Stimulated activated CD4-positive, alpha-beta T cell treated with anti-CD3 and anti-CD28 coated beads, Interleukin-1b, Interleukin-23, amount 100 ng/mL, for 24 hours (primary cell): ENCODE data around the gene PKP1.
A peak's percentile ranks its signal among the peaks of the same experiment; 100 is the strongest.
"Not testable (repeated sequence)": the region's sequence is repeated elsewhere in the genome, so short reads cannot be mapped to it uniquely, and the experiment has no call there.

ENCODE experiments used
- DNase-seq, 4 experiments: peaks; one replicate each; pipeline ENCODE4 v3.0.0-alpha.2; 2020; ENCODE audit warnings: low read depth in 4 of 4, low spot score in 1 of 4

Gene PKP1

DNA sequence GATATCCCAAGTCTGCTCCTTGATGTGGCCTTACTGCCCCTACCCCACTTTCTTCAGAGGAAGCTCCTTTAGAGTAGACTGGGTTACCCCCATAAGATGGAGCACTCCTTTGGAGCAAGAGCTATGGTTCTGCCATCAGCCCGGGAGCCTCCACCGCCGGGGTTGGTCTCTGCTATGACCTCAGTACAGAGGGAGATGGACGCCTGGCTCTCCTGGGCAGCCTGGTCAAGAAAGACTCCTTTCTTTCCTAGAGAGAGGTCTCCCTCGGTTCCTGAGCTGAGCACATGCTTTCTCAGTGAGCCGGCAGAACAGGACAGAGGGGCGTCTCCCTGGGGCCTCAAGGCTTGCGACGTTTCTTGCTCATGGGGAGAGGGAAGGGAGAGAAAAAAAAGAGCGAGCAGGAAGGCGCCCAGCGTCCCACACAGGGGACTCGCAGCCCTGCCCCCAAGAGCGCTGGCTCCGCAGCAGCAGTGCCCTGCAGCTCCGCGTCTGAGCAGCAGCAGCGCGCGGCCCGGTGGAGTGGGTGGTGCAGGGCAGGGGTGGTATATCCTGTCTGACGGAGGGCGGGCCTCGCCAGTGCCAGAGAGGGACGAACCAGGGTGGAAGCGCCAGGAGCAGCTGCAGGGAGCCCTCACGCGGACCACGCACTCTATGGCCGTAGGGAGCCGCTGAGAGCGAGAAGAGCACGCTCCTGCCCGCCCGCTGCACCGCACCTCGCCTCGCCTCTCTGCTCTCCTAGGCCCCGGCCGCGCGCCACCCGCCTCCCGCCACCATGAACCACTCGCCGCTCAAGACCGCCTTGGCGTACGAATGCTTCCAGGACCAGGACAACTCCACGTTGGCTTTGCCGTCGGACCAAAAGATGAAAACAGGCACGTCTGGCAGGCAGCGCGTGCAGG lies at the start of gene PKP1:
PKP1 (plus strand) TSS at position 576 of the 899 bp plus-strand sequence; CDS start at position 773, 197 bp downstream.
- DNase-seq = no peak

- not testable (repeated sequence) for DNase-seq
These were observed 43.7 kb upstream of the PKP1 start for GRCh38 chr1:201239646-201240045.

GRCh38 chr1:201240171-201240570 lies 43.1 kb upstream of the PKP1 start:
- DNase-seq = no peak

DNA sequence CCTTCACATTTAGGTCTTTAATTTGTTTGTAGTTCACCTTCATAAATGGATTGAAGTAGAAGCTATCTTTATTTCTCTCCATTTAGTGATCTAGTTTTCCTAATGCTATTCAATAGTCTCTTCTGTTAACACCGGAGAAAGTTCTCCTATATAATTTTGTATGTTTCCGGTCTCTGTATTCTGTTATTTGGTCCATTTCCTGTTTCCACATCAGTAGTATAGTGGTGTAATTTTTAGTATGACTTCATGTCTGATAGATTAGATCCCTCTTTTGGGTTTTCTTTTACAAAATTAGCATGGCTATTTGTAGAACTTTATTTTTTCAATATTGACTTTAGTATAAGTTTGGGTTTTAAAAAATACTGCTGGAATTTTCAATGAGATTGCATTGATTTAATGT lies 41.6 kb upstream of the PKP1 start:
- no peak for DNase-seq

DNA sequence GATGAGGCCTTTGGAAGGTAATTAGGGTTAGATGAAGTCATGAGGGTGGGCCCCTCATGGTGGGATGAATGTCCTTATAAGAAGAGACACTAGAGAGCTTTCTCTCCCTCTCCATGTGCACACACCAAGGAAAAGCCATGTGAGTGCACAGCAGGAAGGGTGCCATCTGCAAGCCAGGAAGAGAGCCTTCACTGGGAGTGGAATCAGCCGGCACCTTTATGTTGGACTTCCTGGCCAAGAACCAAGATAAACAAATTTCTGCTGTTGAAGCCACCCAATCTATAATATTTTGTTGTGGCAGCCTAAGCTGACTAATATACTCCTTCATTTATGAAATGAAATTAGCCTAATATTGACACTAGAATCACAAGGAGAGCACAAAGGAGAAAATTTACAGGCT lies 38.2 kb upstream of the PKP1 start:
- no peak for DNase-seq

DNA sequence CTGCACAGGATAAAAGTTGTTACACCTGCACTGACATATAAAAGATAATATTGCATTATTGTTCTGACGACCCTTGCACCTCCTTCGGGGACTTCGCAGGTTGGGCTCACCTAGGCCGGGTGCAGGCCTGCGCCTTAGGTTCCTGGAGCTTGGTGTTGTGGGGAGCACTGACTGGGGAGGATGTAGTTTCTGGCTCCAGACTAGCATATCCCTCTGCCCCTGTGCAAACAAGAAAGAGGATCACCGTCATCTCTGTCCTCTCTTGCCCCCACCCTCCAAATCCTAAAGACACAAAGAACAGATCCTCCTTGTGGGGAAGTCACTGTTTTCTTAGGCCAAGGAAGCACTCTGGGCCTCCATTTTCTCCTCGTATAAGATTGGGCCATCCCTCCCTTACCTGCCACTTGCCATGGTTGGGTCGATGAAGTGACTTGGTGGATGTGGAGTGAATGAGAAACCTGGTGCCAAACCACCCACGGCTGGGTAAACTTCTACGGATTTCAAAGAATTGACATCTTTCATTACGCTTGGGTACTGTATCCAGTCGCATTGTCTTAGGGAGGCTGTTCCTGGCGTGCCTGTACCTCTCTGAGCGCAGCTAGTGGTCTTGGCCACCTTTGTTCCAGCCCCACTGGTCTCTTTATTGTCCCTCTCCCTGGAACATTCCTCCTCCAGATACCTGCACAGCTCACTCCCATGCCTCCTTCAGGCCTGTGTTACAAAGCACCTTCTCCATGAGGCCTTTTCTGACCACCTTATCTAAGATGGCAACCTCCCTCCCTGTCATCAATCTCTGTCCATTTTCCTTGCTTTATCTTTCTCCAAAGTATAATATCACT lies 34.4 kb upstream of the PKP1 start:
- DNase-seq = no peak

DNA sequence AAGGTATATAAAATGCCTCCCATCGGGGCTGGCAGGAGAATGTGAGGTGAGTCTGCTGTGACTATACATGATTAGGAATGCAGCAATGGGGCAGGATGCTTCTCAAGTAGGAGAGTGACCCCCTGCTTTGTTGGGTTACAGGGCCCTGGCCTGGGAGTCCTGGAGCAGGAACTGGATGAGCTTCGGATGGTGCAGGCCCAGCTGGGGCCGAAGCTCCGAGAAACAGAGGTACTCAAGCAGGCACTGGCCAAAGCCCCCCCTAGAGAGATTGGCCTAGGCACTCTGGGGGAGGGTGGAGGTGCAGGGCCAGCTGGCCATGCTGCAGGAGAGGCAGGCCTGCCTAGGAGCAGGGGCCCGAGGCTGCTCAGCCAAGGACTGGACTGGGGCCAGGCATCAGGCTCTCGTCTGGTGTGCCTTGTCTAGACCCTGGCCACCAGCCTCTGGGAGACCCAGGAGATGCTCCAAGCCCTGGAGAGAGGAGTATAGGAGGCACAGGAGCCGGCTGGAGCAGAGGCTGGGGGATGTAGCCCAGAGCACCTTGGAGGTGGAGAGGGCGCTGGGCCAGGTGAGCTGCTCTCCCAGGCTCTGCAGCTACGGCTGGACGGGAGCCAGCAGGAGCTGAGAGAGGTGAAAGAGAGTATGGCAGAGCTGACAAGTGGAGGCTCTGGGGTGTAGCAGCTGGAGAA lies 32.8 kb upstream of the PKP1 start:
- no peak for DNase-seq

- no peak for DNase-seq
These were observed 31.9 kb upstream of the PKP1 start for GRCh38 chr1:201251411-201251810.

DNA sequence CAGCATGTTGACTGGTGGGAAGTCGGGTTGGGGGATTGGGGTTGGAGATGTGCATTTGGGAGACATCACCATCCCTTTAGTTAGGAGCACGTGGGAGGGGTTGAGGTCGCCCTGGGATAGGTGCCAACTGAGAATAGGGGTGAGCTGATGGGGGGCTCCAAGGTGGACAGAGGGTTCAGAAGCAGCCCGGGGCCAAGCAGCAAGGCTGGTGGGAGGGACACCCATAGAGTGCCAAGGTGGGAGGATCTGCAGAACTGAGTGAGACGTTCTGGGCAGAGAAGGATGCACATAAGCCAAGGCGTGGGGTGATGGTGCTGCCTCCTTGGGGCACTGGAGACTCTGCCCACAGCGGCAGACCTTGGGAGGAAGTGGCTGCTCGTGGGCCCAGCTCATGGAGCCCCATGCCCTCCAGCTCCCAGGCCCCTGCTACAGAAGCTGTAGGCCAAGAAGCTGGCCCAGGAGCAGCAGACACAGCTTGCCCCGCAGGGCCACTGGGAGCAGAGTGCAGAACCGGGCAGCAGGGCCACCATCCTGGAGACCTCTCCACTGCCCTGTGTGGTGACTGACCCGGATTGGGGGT lies 31.4 kb upstream of the PKP1 start:
- DNase-seq = no peak

- DNase-seq = no peak
These were observed 30.3 kb upstream of the PKP1 start for GRCh38 chr1:201252944-201253371.

DNA sequence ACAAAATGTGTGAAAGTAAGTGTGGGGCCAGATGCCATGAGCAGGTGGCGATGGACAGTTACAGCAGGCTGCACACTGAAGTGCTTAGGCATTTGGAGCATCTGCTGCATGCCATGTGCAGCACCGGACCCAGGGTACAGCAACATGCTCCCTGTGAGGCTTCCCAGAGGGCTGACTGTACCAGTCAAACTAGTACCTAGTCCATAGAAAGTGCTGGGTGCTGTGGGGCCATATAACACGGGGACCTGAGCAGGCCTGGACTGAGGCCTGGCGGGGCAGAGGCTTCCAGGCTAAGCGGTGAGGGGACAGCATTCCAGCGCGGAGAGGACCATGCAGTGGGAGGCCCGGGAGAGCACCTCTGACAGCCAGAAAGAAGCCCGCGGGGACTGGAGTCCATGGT lies 29.9 kb upstream of the PKP1 start:
- DNase-seq = no peak

GRCh38 chr1:201253906-201254624 lies 29.2 kb upstream of the PKP1 start:
- no peak for DNase-seq

- peak; percentile 19 to 61 (median 48) for DNase-seq
These were observed 28.5 kb upstream of the PKP1 start for GRCh38 chr1:201254625-201255478.

DNA sequence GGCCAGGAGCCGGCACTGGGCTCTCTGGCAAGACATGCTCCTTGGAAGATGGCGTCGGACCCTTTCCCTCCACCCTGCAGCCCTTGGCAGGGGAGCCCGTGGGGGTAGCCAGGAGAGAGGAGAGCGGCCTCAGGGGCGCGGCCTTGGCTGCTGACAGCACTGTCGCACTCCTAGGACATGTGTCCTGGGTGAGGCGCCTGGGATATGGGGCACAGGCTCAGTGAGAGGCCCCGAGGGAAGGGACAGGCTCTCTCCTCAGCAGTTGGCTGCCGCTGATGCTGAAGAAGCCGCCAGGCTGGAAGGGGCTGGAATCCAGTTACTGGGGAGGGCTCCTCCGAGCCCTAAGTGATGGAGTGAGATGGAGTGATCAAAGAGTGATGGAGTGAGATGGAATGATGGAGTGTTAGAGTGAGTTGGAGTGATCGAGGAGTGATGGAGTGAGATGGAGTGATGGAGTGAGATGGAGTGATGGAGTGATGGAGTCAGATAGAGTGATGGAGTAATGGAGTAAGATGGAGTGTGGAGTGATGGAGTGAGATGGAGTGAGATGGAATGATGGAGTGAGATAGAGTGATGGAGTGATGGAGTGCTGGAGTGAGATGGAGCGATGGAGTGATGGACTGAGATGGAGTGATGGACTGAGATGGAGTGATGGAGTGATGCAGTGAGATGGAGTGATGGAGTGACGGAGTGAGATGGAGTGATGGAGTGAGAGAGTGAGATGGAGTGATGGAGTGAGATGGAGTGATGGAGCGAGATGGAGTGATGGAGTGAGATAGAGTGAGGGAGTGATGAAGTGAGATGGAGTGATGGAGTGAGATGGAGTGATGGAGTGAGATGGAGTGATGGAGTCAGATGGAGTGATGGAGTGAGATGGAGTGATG lies 27.6 kb upstream of the PKP1 start:
- DNase-seq = no peak

- DNase-seq = not testable (repeated sequence)
These were observed 25.2 kb upstream of the PKP1 start for GRCh38 chr1:201258132-201258531.

GRCh38 chr1:201258763-201259230 lies 24.5 kb upstream of the PKP1 start:
- no peak for DNase-seq

DNA sequence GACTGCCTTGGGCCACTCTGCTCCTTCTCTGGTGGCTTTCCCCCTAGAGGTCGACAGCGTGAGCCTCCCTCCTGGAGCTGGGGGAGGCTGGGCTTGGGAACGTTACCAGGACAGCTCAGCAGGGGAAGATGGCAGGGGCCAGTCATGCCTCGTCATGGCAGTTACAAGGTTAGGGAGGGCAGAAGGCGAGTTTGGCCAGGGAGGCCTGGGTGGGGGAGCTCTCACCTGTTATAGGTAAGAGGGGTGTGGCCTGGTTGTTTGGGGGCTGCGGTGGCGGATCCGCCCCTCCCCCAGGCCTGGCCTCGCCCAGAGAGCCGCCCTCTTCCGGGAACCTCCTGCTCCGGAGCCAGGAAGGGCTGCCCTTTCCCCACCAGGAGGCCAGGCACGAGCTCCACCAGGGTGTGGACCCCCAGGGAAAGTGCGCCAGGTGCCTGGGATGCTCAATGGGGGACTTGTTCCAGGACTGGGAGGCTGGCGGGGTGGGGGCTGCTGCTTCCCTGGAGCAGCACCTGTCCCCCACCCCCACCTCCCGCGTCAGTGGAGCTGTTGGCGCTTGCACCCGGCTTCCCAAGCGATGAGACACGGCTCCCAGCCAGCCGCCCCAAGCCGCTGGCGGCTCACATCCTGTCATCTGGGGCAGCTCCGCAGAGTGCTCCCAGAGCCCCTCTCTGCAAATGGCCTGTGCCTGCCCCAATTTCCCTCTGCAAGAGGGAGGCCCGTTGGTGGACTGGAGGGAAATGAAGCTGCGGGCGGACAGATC lies 23.6 kb upstream of the PKP1 start:
- DNase-seq = no peak

GRCh38 chr1:201260236-201260590 lies 23.1 kb upstream of the PKP1 start:
- DNase-seq = no peak
